Endothelial cell of umbilical vein (primary cell): ENCODE measurements around the gene TSPEAR. TPM values are rescaled to one million over a fixed set of nuclear protein-coding genes. Genes with fewer than 3 reads are reported as not detected.

Source experiments
- BruUV-seq: library from RNA; stranded (reverse); fragments of 400-500 nt; replicated peaks from 2 replicates; lab custom pipeline; 2021; lab: Mats Ljungman, UMichigan
- CTCF ChIA-PET: fragments of 300-600, 350-600 bp; sonication (Branson Sonifier 250); formaldehyde crosslinking; loops from one replicate; lab custom pipeline; 2021; ENCODE audit warnings: antibody characterized with exemption, inconsistent platforms; lab: Charles Lee
- POLR2A ChIA-PET: fragments of 300-600, 350-600 bp; sonication (Branson Sonifier 250); formaldehyde crosslinking; loops from one replicate; lab custom pipeline; 2021; ENCODE audit warnings: antibody characterized with exemption, inconsistent platforms; lab: Charles Lee
- DNase-seq: peaks from one replicate; pipeline ENCODE4 v3.0.0-alpha.2; 2011; ENCODE audit warnings: low read depth, low spot score
- FAIRE-seq: peaks from 2 replicates; lab custom pipeline; 2011; peaks lifted over from hg19 to GRCh38; lab: Jason Lieb, UNC
- H2AFZ ChIP-seq: 2 replicates; pipeline ENCODE4 v1.6.0; 2012; ENCODE audit warnings: low read depth, low read length, control low read depth, inconsistent platforms
- H3K27ac ChIP-seq: 2 replicates; pipeline ENCODE4 v1.5.1; 2011; ENCODE audit warnings: low read depth, mild to moderate bottlenecking, control low read depth, low read length, moderate library complexity; ENCODE audit not compliant: insufficient read depth
- H3K27me3 ChIP-seq, 2 experiments: 2 replicates each; pipeline versions ENCODE4 v1.6.0 to v1.6.1; 2011; ENCODE audit warnings: low read length in 2 of 2, mixed read lengths in 1 of 2; ENCODE audit not compliant: control insufficient read depth in 2 of 2, insufficient read depth in 2 of 2
- H3K36me3 ChIP-seq, 2 experiments: 2 replicates in 1 of 2; 3 replicates in 1 of 2; pipeline ENCODE4 v1.5.1; 2011; ENCODE audit warnings: low read length in 2 of 2, mild to moderate bottlenecking in 1 of 2, moderate library complexity in 1 of 2; ENCODE audit not compliant: control insufficient read depth in 2 of 2, insufficient read depth in 2 of 2; ENCODE audit errors: extremely low read depth in 1 of 2
- H3K4me1 ChIP-seq: 3 replicates; pipeline ENCODE4 v1.5.1; 2011; ENCODE audit warnings: mild to moderate bottlenecking, low read length; ENCODE audit not compliant: control insufficient read depth, insufficient read depth; ENCODE audit errors: extremely low read depth
- H3K4me2 ChIP-seq: 2 replicates; pipeline ENCODE4 v1.6.1; 2011; ENCODE audit warnings: low read length, control low read depth, mixed read lengths; ENCODE audit not compliant: insufficient read depth
- H3K4me3 ChIP-seq, 3 experiments: fragments of 200-600 bp in 1 of 3; sonication (generic), shearing (Covaris generic) in 1 of 3; replicated peaks in 1 of 3; 2 replicates each; pipeline ENCODE4 v1.5.1; 2011 to 2016; ENCODE audit warnings: control low read depth in 3 of 3, low read length in 3 of 3, mild to moderate bottlenecking in 2 of 3, inconsistent platforms in 1 of 3, low read depth in 1 of 3, moderate library complexity in 1 of 3; ENCODE audit not compliant: insufficient read depth in 1 of 3
- H3K79me2 ChIP-seq: 2 replicates; pipeline ENCODE4 v1.6.0; 2012; ENCODE audit warnings: low read length, inconsistent platforms; ENCODE audit not compliant: control insufficient read depth, insufficient read depth
- H3K9ac ChIP-seq: replicated peaks from 2 replicates; pipeline ENCODE3; 2011; ENCODE audit warnings: low read length, control low read depth; ENCODE audit not compliant: insufficient read depth; ENCODE audit errors: extremely low read depth
- H3K9me1 ChIP-seq: replicated peaks from 3 replicates; pipeline ENCODE4 v1.6.0; 2011; ENCODE audit warnings: mild to moderate bottlenecking, low read length; ENCODE audit not compliant: control insufficient read depth, insufficient read depth; ENCODE audit errors: extremely low read depth
- H3K9me3 ChIP-seq: replicated peaks from 2 replicates; pipeline ENCODE4 v1.5.1; 2012; ENCODE audit warnings: low read length, inconsistent platforms; ENCODE audit not compliant: control insufficient read depth, insufficient read depth
- H4K20me1 ChIP-seq: replicated peaks from 2 replicates; pipeline ENCODE3; 2011; ENCODE audit warnings: mild to moderate bottlenecking, low read length; ENCODE audit not compliant: control insufficient read depth, insufficient read depth; ENCODE audit errors: extremely low read depth
- CTCF ChIP-seq, 2 donors: IDR thresholded peaks; 1 replicate in 1 of 2; 2 replicates in 1 of 2; pipeline ENCODE4 v1.5.1; 2011; ENCODE audit warnings: low read length in 2 of 2, mild to moderate bottlenecking in 2 of 2, moderate library complexity in 2 of 2, control low read depth in 1 of 2, inconsistent platforms in 1 of 2, low read depth in 1 of 2; ENCODE audit not compliant: insufficient read depth in 1 of 2; ENCODE audit errors: extremely low read depth in 1 of 2
- EZH2 ChIP-seq: IDR thresholded peaks from 2 replicates; pipeline ENCODE4 v1.6.1; 2012; ENCODE audit warnings: borderline replicate concordance, low read depth, mild to moderate bottlenecking, moderate library complexity, low read length, inconsistent platforms; ENCODE audit not compliant: severe bottlenecking
- FOS ChIP-seq: IDR thresholded peaks from 2 replicates; pipeline ENCODE4 v1.6.1; 2011; ENCODE audit warnings: mild to moderate bottlenecking, low read length, moderate library complexity, borderline replicate concordance; ENCODE audit not compliant: insufficient read depth
- GATA2 ChIP-seq: IDR thresholded peaks from 2 replicates; pipeline ENCODE4 v1.7.0; 2011; ENCODE audit warnings: low read depth, mild to moderate bottlenecking, moderate library complexity, mixed read lengths, low read length; ENCODE audit not compliant: insufficient read length, insufficient read depth
- JUN ChIP-seq: IDR thresholded peaks from 2 replicates; pipeline ENCODE4 v1.6.1; 2011; ENCODE audit warnings: borderline replicate concordance, low read depth; ENCODE audit not compliant: insufficient read length, insufficient read depth
- MAX ChIP-seq: IDR thresholded peaks from 2 replicates; pipeline ENCODE4 v1.6.1; 2011; ENCODE audit not compliant: insufficient read depth, insufficient read length
- MYC ChIP-seq: IDR thresholded peaks from one replicate; pipeline ENCODE4 v1.6.1; 2011; ENCODE audit warnings: mild to moderate bottlenecking, low read depth, low read length
- POLR2A ChIP-seq: IDR thresholded peaks from 2 replicates; pipeline ENCODE4 v1.6.1; 2012; ENCODE audit warnings: low read depth, mild to moderate bottlenecking, control low read depth, low read length
- POLR2AphosphoS5 ChIP-seq: IDR thresholded peaks from 2 replicates; pipeline ENCODE4 v1.6.1; 2012; ENCODE audit warnings: low read depth, mild to moderate bottlenecking, control low read depth, low read length, moderate library complexity; ENCODE audit not compliant: insufficient read depth
- dilution Hi-C: fragments of 300-500 bp; cut with MboI; formaldehyde crosslinking; loops from one replicate; pipeline ENCODE4 v1.15.0; 2019; ENCODE audit warnings: low sequenced_read_pairs; ENCODE audit not compliant: extremely low pct_ligation_motif_present
- intact Hi-C: fragments of 100-400 bp; cut with micrococcal nuclease; formaldehyde crosslinking; loops from one replicate; pipeline ENCODE4 v1.10.0; 2022
- polyA plus RNA-seq, 4 experiments: library from polyadenylated mRNA; depleted of rRNA in 3 of 4; stranded (reverse) in 3 of 4; unstranded in 1 of 4; fragments of >200 nt; gene quantifications; 2 replicates each; pipeline versions ENCODE4 v1.2.1 to v1.2.3, GENCODE V29; 2011 to 2012; ENCODE audit warnings: missing spikeins in 1 of 4
- total RNA-seq: library from RNA; stranded (reverse); gene quantifications from 2 replicates; pipeline ENCODE4 v1.2.3, GENCODE V29; 2021

TSPEAR gene
- total and polyA plus RNA-seq, 2 donors (not counting 3 experiments of a cell fraction or from before 2014, with no cell fraction given), result 0.01 TPM; not detected in 1

- Histone ChIP-seq H3K9me3 (no peaks in the 10 kb centered on the region), H3K9ac (no peak overlapping the region), H3K27me3 (peaks cover 0 to 4% of the 10 kb centered on the region in 2 experiments), H3K36me3 (no peaks in the 10 kb centered on the region), H3K9me1 (no peaks in the 10 kb centered on the region), H3K4me2 (no peak overlapping the region), H3K27ac (no peak overlapping the region), H3K4me1 (no peaks in the 10 kb centered on the region), H3K79me2 (no peaks in the 10 kb centered on the region), H3K4me3 (no peak overlapping the region), H2AFZ (no peak overlapping the region), H4K20me1 (no peaks in the 10 kb centered on the region)
- POLR2A ChIA-PET, result no interaction called here
- CTCF ChIA-PET, result no interaction called here
- TF ChIP-seq FOS, result no peak
- no peak for TF ChIP-seq MAX
- TF ChIP-seq POLR2AphosphoS5, result no peak
- no peak for TF ChIP-seq CTCF (IDR thresholded peaks at IDR 0.05; ENCODE audit: extremely low read depth in 1 of 2, insufficient read depth in 1 of 2, low read depth in 1 of 2, low read length in 2 of 2)
- no peak for TF ChIP-seq JUN
- TF ChIP-seq POLR2A, result no peak
- no peak for TF ChIP-seq EZH2
- TF ChIP-seq GATA2, result no peak
- no peak for TF ChIP-seq MYC
- BruUV-seq, result no TSS peak
- intact Hi-C loops, result no loop called here
- dilution Hi-C loops, result no loop called here
- no peak for DNase-seq
- no peak for FAIRE-seq
These were observed 131.6 kb downstream of the TSPEAR start for GRCh38 chr21:44579833-44580144.
